HG03045 (cell line): ENCODE results near the gene KRTAP12-1.
"Not testable (repeated sequence)": the region's sequence is repeated elsewhere in the genome, so short reads cannot be mapped to it uniquely, and the experiment has no call there.

ENCODE experiments used
- ATAC-seq: cut with Tn5 transposase; IDR thresholded peaks from one replicate; pipeline ENCODE4 v1.9.1; 2021; ENCODE audit warnings: mild to moderate bottlenecking, moderate library complexity; ENCODE audit not compliant: unreplicated experiment

The KRTAP12-1 gene

DNA sequence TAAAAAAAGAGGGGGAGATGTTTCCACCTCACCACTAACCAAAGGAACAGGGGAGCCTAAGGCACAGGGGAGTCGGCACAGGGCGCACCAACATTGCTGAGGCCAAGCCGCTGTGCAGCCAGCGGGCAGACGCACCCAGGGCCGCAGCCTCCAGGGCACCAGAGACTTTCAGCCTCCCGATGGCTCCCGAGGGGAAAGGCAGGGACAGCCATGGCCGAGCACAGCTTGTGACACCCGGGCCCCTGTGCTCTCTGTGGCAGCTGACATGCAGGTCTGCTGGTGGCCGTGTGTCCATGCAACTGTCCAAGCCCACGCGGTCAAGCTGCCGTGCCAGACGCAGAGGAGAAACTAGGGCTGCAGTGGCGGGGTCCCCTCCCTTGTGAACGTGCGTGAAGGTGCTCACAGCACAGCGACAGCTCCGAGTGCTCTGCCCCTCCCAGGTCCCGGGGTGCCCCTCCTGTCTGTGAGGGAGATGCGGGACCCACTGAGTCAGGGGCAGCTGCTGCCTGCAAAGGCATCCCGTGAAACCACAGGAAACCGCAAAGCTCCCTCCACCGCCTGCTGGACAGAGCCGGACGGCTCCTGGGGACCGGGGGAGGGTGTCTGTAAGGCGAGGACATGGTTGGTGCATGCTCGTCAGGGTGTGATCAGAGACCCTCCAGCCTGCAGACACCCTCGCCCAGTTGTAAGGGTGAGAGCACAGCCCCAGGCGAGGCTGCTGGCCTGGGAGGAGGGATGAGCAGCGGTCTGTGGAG is 33.2 kb downstream of the KRTAP12-1 start:
- ATAC-seq: no peak

DNA sequence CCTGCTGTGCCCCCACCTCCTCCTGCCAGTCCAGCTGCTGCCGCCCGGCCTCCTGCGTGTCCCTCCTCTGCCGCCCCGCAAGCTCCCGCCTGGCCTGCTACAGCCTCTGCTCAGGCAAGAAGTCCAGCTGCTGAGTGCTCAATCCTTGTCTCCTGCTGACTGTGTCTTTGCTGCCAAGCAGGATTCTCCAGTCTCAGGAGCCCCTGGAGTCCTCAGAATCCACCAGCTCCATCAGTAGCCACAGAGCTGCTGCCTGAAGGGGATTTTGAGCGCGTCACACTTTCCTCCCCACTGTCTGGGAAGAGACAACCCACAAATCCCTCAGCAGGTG is 34.8 kb downstream of the KRTAP12-1 start:
- no peak for ATAC-seq

DNA sequence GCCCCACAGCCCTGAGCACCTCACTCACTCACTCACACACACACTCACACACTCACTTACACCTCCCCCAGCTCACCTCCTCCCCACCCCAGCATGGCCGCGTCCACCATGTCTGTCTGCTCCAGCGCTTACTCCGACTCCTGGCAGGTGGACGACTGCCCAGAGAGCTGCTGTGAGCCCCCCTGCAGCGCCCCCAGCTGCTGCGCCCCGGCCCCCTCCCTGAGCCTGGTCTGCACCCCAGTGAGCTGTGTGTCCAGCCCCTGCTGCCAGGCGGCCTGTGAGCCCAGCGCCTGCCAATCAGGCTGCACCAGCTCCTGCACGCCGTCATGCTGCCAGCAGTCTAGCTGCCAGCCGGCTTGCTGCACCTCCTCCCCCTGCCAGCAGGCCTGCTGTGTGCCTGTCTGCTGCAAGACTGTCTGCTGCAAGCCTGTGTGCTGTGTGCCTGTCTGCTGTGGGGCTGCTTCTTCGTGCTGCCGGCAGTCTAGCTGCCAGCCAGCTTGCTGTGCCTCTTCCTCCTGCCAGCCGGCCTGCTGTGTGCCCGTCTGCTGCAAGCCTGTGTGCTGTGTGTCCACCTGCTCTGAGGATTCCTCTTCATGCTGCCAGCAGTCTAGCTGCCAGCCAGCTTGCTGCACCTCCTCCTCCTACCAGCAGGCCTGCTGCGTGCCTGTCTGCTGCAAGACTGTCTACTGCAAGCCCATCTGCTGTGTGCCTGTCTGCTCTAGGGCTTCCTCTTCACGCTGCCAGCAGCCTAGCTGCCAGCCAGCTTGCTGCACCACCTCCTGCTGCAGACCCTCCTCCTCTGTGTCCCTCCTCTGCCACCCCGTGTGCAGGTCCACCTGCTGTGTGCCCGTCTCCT is 35.4 kb downstream of the KRTAP12-1 start, which contains the start of gene KRTAP10-11:
KRTAP10-11 (plus strand) TSS at position 49 of the 856 bp plus-strand sequence; CDS start at position 94, 45 bp downstream.
- not testable (repeated sequence) for ATAC-seq

DNA sequence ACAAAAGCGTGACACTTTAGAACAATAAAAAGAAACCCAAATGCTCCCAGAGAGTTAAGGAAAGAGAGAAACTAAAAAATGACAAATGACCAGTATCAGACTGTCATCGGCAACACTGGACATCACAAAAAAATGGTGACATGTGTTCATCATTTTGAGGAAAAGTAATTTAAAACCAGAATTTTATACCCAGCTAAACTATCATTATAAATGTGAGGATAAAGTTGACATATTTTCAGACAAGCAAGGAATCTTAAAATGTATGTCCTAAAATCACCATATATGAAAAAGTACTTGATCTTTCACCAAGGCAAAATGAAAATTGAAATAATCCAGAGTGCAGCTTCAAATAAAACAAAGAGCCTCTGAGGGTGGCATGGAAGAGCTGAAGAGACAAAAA is 37.1 kb downstream of the KRTAP12-1 start:
- ATAC-seq: no peak

DNA sequence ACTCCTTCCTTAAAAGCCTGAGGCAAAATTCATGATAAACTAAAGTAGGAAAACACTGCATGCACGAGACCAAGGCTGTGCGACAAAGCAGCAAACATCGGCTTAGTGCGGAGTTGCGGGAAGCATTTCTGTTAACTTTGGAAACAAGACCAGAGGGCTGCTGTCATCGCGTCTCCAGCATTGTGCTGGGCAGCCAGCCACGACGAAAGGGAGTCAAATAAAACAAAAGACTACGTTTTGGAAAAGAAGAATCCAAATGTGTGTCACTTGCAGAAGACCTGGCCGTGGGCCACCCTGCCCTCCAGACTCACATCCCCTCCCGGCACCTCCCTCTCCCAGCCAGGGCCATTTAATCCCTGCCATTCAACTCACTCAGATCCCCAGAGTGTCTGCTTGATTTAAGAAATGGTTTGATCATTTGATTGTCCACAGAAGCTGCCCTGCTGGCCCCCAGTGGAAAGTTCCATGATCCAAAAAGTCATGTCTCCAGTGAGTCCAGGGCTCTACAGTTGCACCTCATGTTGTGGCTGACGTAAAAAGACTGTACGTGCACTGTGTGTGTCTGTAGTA is 38.1 kb downstream of the KRTAP12-1 start:
- no peak for ATAC-seq

DNA sequence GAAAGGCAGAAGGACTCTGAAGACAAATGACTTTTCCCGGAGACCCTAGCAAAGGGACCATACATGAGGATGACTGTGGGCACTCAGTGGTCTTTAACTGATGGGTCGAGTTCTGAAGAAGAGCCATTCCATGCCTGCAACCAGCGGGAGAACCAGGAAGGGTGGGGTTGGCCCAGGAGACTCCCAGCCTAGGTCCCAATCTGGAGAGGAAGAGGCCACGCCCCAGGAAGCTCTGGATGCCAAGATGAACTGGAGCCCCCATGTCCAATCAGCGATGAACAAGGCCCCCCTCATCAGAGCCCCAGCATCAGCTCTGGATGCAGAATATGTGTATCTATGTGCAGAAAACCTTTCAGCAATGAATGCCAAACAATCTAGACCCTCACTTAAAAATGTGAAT is 41.2 kb downstream of the KRTAP12-1 start:
- ATAC-seq: no peak

DNA sequence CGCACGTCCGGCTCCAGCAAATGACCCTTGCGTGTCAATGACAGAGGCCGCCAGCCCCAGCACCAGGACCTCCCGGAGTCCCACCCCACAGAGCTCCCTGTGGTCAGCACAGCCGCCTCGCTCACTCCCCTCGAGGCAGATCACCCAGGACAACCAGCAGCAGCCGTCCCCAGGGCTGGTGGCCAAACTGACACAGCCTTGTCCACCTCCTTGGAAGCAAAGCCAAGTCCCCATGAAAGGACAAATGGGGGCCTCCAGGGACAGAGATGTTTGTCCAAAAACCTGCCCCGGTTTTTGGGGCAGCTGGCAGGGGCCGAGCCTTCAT is 42.7 kb downstream of the KRTAP12-1 start:
- no peak for ATAC-seq

DNA sequence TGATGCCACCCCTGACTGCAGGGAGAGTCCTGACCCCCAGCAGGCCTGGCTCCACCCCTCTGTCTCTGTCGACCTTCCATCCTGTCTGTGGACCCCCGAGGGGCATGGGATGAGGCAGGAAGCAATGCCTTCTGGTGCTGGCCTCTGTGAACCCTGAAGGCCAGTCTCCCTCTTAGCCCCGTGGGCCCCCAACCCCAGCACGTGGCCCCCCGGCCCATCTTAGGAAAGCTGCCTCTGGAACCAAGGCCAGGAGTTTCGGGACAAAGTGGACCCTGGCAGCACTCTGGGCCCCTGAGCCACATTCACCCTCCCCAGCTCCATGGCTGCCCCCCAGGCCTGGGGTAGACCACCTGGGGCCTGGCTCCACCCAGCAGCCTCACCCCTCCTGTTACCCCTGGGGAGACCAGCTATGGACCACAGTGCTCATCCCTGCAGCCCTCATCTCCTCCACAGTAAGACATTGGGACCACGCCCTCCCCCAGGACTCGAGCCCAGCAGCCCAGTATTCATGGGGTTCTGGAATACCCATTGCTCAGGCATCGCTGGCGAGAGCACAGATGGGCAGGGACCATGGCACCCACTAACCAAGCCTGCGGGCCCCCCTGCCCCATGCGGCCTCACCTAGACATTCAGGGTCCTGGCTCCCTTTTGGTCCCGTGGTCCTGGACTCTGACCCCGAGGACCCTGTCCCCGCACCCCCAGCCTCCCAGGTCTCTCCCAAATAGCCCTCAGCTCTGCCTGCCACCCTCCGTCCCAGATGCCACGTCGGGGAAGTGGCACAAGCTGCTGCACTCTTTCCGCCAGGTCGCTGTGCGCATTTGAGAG is 43.2 kb downstream of the KRTAP12-1 start:
- not testable (repeated sequence) for ATAC-seq

DNA sequence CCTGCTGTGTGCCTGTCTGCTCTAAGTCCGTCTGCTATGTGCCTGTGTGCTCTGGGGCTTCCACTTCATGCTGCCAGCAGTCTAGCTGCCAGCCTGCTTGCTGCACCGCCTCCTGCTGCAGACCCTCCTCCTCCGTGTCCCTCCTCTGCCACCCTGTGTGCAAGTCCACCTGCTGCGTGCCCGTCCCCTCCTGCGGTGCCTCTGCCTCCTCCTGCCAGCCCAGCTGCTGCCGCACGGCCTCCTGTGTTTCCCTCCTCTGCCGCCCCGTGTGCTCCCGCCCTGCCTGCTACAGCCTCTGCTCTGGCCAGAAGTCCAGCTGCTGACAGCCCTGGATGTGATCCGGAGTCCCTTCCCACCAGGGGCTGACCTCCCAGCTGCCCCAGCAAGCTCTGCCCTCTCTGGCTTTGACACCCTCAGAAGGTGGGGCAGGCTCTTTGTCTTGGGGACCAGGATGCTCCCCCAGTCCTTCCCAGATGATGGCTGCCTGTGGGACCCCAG is 44.1 kb downstream of the KRTAP12-1 start:
- ATAC-seq: not testable (repeated sequence)

DNA sequence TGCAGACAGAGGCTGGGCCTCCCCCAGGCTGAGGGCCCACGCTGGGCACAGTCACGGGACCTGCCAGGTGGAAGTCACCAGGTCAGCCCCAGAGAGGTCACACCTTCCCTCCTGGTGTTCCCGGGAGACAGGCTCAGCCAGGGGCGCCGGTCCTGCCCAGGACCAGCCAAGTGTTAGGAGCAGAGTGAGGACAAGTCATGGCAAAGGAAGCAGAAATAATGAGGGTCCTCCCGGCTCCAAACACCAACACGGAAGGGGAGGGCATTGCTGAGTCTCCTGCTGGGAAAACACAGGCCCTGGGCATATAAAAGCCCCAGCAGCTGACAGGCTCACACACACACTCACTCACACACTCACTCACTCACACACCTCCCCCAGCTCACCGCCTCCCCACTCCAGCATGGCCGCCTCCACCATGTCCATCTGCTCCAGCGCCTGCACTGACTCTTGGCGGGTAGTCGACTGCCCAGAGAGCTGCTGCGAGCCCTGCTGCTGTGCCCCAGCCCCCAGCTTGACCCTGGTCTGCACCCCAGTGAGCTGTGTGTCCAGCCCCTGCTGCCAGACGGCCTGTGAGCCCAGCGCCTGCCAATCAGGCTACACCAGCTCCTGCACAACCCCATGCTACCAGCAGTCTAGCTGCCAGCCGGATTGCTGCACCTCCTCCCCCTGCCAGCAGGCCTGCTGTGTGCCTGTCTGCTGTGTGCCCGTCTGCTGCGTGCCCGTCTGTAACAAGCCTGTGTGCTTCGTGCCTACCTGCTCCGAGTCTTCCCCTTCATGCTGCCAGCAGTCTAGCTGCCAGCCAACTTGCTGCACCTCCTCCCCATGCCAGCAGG is 44.7 kb downstream of the KRTAP12-1 start, which contains the start of gene KRTAP10-10:
KRTAP10-10 (plus strand) TSS at position 339 of the 833 bp plus-strand sequence; CDS start at position 401, 62 bp downstream.
- no peak for ATAC-seq

DNA sequence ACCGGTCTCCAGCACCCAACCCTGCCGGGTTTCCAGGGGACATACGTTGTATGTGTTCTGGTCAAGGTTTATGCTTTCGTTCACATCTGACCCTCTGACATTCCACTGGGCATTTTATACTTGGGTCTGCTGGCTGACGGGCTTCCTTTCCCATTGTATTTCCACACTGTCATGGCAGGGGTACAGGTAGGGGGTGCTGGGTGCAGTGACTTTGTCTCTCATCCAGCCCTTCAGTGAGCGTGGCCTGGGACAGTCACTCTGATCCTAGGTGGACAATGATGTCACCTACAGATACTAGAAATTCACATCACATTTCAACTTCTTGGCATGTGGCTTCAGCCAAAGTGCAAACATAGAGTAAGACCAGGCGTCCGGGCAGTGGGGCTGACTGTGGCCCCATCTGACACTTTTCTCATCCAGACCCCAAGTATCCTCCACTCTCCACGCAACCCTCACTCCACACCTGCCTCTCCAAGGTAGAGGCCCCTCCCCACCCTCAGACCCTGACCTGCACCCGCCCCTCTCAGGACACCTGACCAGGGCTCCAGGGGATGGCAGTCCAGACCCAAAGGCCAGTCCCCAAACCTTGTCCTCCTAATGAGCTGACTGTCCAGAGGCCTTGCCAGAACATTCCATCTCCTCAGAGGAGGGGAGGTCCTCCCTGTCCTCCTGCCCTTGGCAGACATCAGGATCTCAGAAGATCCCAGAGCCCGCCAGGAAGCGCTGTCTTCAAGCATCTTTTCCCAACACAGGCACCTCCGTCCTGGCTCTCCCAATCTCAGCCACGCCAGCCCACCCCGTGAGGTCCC is 45.5 kb downstream of the KRTAP12-1 start:
- ATAC-seq: no peak

DNA sequence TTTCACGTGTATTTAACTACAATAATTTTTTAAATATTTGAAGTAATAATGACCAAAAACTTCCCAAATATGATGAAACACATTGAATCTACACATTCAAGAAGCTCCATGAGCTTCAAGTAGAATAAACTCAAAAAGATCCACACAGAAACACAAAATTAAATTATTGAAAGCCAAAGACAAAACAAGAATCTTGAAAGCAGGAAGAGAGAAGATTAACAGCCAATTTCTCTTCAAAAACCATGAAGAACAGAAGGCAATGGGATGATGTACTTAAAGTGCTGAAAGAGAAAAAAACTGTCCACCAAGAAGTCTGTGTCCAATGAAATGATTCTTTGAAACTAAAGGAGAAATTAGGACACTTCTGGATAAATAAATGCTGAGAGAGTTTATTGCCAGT is 49.9 kb downstream of the KRTAP12-1 start:
- ATAC-seq: no peak
